Measurements from ENCODE around the gene SLC66A1. TPM values are rescaled to one million over a fixed set of nuclear protein-coding genes. Genes with fewer than 3 reads are reported as not detected.

The SLC66A1 gene
- total and polyA plus RNA-seq, 9 donors: 2.4 to 15.2 (median 10.4) TPM

DNA sequence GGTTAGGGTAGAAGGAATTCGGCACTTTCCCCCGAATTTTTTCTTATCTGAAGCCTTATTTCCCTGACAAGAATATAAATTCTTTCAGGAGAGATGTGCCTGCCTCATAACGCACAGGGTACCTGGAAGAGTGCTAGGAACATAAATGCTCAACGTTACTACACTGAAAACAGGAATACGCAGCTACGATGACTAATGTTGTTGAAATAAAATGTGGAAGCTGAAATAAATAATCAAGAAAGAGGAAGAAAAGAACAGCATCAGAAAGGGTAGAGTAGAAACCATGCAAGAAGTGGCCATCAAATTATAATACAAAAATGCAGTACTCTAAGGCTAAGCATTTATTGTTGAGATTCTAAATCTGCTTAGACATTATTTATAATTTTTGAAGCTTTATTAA is 33.9 kb downstream of the SLC66A1 start:
- Histone ChIP-seq H3K36me3 (no peaks in the 10 kb centered on the region), H3K27me3 (no peaks in the 10 kb centered on the region), H3K4me3 (no peak overlapping the region), H3K27ac (no peak overlapping the region), H3K4me1 (ENCODE audit: insufficient read depth) (peaks cover 21% of the 10 kb centered on the region), H3K9me3 (no peaks in the 10 kb centered on the region)
- 53 to 58% (median 53%) methylated on average over 6 of the region's 6 CpGs for WGBS, 3 donors
- no peak for TF ChIP-seq POLR2A (IDR thresholded peaks at IDR 0.05)
- no peak for TF ChIP-seq EP300 (IDR thresholded peaks at IDR 0.05)
- TF ChIP-seq, protein P1, sequence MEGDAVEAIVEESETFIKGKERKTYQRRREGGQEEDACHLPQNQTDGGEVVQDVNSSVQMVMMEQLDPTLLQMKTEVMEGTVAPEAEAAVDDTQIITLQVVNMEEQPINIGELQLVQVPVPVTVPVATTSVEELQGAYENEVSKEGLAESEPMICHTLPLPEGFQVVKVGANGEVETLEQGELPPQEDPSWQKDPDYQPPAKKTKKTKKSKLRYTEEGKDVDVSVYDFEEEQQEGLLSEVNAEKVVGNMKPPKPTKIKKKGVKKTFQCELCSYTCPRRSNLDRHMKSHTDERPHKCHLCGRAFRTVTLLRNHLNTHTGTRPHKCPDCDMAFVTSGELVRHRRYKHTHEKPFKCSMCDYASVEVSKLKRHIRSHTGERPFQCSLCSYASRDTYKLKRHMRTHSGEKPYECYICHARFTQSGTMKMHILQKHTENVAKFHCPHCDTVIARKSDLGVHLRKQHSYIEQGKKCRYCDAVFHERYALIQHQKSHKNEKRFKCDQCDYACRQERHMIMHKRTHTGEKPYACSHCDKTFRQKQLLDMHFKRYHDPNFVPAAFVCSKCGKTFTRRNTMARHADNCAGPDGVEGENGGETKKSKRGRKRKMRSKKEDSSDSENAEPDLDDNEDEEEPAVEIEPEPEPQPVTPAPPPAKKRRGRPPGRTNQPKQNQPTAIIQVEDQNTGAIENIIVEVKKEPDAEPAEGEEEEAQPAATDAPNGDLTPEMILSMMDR (IDR thresholded peaks at IDR 0.05): no peak
- DNase-seq: no peak
- intact Hi-C loops (cut with DNase I): loop anchor here in 1 of 4 donors (5.0 kb wide), 1 partner anchor 311 kb away; no protein-coding TSS in a partner anchor

- no peaks in the 10 kb centered on the region for H3K36me3 ChIP-seq
- intact Hi-C loops (cut with DNase I): loop anchor here in 1 of 4 donors (5.0 kb wide), 1 partner anchor 310 kb away; no protein-coding TSS in a partner anchor
- no peak overlapping the region for H3K4me3 ChIP-seq
- no peak for TF ChIP-seq POLR2A (IDR thresholded peaks at IDR 0.05)
- no peak for TF ChIP-seq EP300 (IDR thresholded peaks at IDR 0.05)
- TF ChIP-seq, protein P1 (IDR thresholded peaks at IDR 0.05): no peak
- no peaks in the 10 kb centered on the region for H3K27me3 ChIP-seq
- peaks cover 15% of the 10 kb centered on the region for H3K4me1 ChIP-seq (ENCODE audit: insufficient read depth)
- no peak overlapping the region for H3K27ac ChIP-seq
- 80 to 82% (median 82%) methylated on average over 14 of the region's 14 CpGs for WGBS, 3 donors
- H3K9me3 ChIP-seq: no peaks in the 10 kb centered on the region
- no peak for DNase-seq
Measured at GRCh38 chr1:19347533-19348172, 35.5 kb downstream of the SLC66A1 start.

- TF ChIP-seq, protein P1 (IDR thresholded peaks at IDR 0.05): no peak
- no peak for TF ChIP-seq EP300 (IDR thresholded peaks at IDR 0.05)
- no peak for TF ChIP-seq POLR2A (IDR thresholded peaks at IDR 0.05)
- H3K9me3 ChIP-seq: no peaks in the 10 kb centered on the region
- no peaks in the 10 kb centered on the region for H3K36me3 ChIP-seq
- DNase-seq: no peak
- no peaks in the 10 kb centered on the region for H3K27me3 ChIP-seq
- WGBS, 3 donors: 19 to 34% (median 28%) methylated on average over 14 to 15 of the region's 15 CpGs
- peaks cover 15% of the 10 kb centered on the region for H3K4me1 ChIP-seq (ENCODE audit: insufficient read depth)
- H3K4me3 ChIP-seq: no peak overlapping the region
- intact Hi-C loops (cut with DNase I): loop anchor here in 1 of 4 donors (5.0 kb wide), 1 partner anchor 309 kb away; no protein-coding TSS in a partner anchor
- peak overlapping the region in 1 of 2 donors; percentile 13 for H3K27ac ChIP-seq
Measured at GRCh38 chr1:19348441-19349198, 36.5 kb downstream of the SLC66A1 start.

- Histone ChIP-seq H3K27ac (no peak overlapping the region), H3K9me3 (no peaks in the 10 kb centered on the region)
- 88 to 93% (median 89%) methylated on average over 17 of the region's 17 CpGs for WGBS, 3 donors
Measured at GRCh38 chr1:19349999-19350398, 37.9 kb downstream of the SLC66A1 start.

More at GRCh38 chr1:19349999-19350398, 37.9 kb downstream of the SLC66A1 start:
- Histone ChIP-seq H3K36me3 (no peaks in the 10 kb centered on the region), H3K4me3 (no peak overlapping the region), H3K27me3 (no peaks in the 10 kb centered on the region), H3K4me1 (ENCODE audit: insufficient read depth) (peaks cover 15% of the 10 kb centered on the region)
- no peak for DNase-seq
- TF ChIP-seq POLR2A (IDR thresholded peaks at IDR 0.05) (no peak), EP300 (IDR thresholded peaks at IDR 0.05) (no peak)
- TF ChIP-seq, protein P1 (IDR thresholded peaks at IDR 0.05): no peak
- intact Hi-C loops (cut with DNase I): loop anchor here in 1 of 4 donors (5.0 kb wide), 1 partner anchor 307 kb away; no protein-coding TSS in a partner anchor
